ENCODE results near the gene VWCE. TPM values are rescaled to one million over a fixed set of nuclear protein-coding genes. Genes with fewer than 3 reads are reported as not detected.

VWCE gene
- total RNA-seq, 4 donors from 2014 or later = 0.85 to 1.2 TPM; not detected in 2

- H3K4me3 ChIP-seq = no peak overlapping the region
- no peak overlapping the region for H3K27ac ChIP-seq
- no peak for TF ChIP-seq CTCF (IDR thresholded peaks at IDR 0.05)
- TF ChIP-seq POLR2A (IDR thresholded peaks at IDR 0.05) = no peak
- H3K36me3 ChIP-seq = no peaks in the 10 kb centered on the region
- H3K9me3 ChIP-seq = no peaks in the 10 kb centered on the region
- DNase-seq = no peak
- no peaks in the 10 kb centered on the region for H3K4me1 ChIP-seq
- no peaks in the 10 kb centered on the region for H3K27me3 ChIP-seq
These were observed 14.1 kb downstream of the VWCE start for GRCh38 chr11:61280883-61281580.

GRCh38 chr11:61279934-61280659 is 15.0 kb downstream of the VWCE start:
- Histone ChIP-seq H3K9me3 (no peaks in the 10 kb centered on the region), H3K4me3 (no peak overlapping the region), H3K36me3 (no peaks in the 10 kb centered on the region), H3K4me1 (no peaks in the 10 kb centered on the region), H3K27me3 (no peaks in the 10 kb centered on the region), H3K27ac (no peak overlapping the region)
- DNase-seq = no peak
- TF ChIP-seq CTCF (IDR thresholded peaks at IDR 0.05) = no peak
- TF ChIP-seq POLR2A (IDR thresholded peaks at IDR 0.05) = no peak

- Histone ChIP-seq H3K4me3 (no peak overlapping the region), H3K36me3 (no peaks in the 10 kb centered on the region), H3K27me3 (no peaks in the 10 kb centered on the region), H3K27ac (no peak overlapping the region), H3K4me1 (no peaks in the 10 kb centered on the region), H3K9me3 (no peaks in the 10 kb centered on the region)
- TF ChIP-seq POLR2A (IDR thresholded peaks at IDR 0.05) (no peak), CTCF (IDR thresholded peaks at IDR 0.05) (no peak)
- DNase-seq = no peak
These were observed 17.1 kb downstream of the VWCE start for GRCh38 chr11:61278001-61278470.

- H3K4me1 ChIP-seq = no peaks in the 10 kb centered on the region
- no peak overlapping the region for H3K4me3 ChIP-seq
- no peaks in the 10 kb centered on the region for H3K27me3 ChIP-seq
- TF ChIP-seq CTCF (IDR thresholded peaks at IDR 0.05) (no peak), POLR2A (IDR thresholded peaks at IDR 0.05) (no peak)
- no peak for DNase-seq
- H3K27ac ChIP-seq = no peak overlapping the region
- no peaks in the 10 kb centered on the region for H3K9me3 ChIP-seq
- no peaks in the 10 kb centered on the region for H3K36me3 ChIP-seq
These were observed 17.7 kb downstream of the VWCE start for GRCh38 chr11:61277186-61278000.

GRCh38 chr11:61275191-61275590 is 19.9 kb downstream of the VWCE start:
- H3K27me3 ChIP-seq = no peaks in the 10 kb centered on the region
- H3K4me1 ChIP-seq = no peaks in the 10 kb centered on the region
- H3K36me3 ChIP-seq = no peaks in the 10 kb centered on the region
- TF ChIP-seq POLR2A (IDR thresholded peaks at IDR 0.05) = no peak
- no peak for TF ChIP-seq CTCF (IDR thresholded peaks at IDR 0.05)
- no peak for DNase-seq
- no peaks in the 10 kb centered on the region for H3K9me3 ChIP-seq
- H3K4me3 ChIP-seq = no peak overlapping the region
- no peak overlapping the region for H3K27ac ChIP-seq
